Measurements from ENCODE around the gene DERA.

The DERA gene

GRCh38 chr12:15931590-15932053, 20.5 kb downstream of the DERA start:
- DNase-seq (ENCODE audit: extremely low read depth, low read depth), result no peak

GRCh38 chr12:15932327-15932726, 21.2 kb downstream of the DERA start:
- TF ChIP-seq, protein P1, sequence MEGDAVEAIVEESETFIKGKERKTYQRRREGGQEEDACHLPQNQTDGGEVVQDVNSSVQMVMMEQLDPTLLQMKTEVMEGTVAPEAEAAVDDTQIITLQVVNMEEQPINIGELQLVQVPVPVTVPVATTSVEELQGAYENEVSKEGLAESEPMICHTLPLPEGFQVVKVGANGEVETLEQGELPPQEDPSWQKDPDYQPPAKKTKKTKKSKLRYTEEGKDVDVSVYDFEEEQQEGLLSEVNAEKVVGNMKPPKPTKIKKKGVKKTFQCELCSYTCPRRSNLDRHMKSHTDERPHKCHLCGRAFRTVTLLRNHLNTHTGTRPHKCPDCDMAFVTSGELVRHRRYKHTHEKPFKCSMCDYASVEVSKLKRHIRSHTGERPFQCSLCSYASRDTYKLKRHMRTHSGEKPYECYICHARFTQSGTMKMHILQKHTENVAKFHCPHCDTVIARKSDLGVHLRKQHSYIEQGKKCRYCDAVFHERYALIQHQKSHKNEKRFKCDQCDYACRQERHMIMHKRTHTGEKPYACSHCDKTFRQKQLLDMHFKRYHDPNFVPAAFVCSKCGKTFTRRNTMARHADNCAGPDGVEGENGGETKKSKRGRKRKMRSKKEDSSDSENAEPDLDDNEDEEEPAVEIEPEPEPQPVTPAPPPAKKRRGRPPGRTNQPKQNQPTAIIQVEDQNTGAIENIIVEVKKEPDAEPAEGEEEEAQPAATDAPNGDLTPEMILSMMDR (IDR thresholded peaks at IDR 0.05; ENCODE audit: low read depth, low read length), result no peak

More at GRCh38 chr12:15931590-15932053, 20.5 kb downstream of the DERA start:
- TF ChIP-seq, protein P1 (IDR thresholded peaks at IDR 0.05; ENCODE audit: low read depth, low read length), result no peak

DNA sequence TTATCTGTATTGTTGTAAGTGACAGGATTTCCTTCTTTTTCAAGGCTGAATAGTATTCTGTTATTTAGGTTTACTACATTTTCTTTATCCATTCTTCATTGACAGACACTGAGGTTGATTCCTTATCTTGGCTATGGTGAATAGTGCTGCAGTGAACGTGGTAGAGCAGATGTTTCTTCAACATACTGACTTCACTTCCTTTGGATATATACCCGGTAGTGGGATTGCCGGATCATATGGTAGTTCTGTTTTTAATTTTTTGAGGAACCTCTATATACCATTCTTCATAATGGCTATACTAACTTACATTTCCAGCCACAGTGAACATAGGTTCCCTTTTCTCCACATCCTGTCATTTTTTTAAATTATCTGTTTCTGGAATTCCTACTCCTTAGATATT, 21.8 kb downstream of the DERA start:
- TF ChIP-seq, protein P1 (IDR thresholded peaks at IDR 0.05; ENCODE audit: low read depth, low read length), result no peak
- DNase-seq (ENCODE audit: extremely low read depth, low read depth), result no peak

More at GRCh38 chr12:15932327-15932726, 21.2 kb downstream of the DERA start:
- DNase-seq (ENCODE audit: extremely low read depth, low read depth), result no peak

- TF ChIP-seq, protein P1 (IDR thresholded peaks at IDR 0.05; ENCODE audit: low read depth, low read length), result no peak
- DNase-seq (ENCODE audit: extremely low read depth, low read depth), result no peak
These were observed 22.6 kb downstream of the DERA start for GRCh38 chr12:15933751-15934150.

- no peak for DNase-seq (ENCODE audit: extremely low read depth, low read depth)
- TF ChIP-seq, protein P1 (IDR thresholded peaks at IDR 0.05; ENCODE audit: low read depth, low read length), result no peak
These were observed 25.6 kb downstream of the DERA start for GRCh38 chr12:15936751-15937150.

DNA sequence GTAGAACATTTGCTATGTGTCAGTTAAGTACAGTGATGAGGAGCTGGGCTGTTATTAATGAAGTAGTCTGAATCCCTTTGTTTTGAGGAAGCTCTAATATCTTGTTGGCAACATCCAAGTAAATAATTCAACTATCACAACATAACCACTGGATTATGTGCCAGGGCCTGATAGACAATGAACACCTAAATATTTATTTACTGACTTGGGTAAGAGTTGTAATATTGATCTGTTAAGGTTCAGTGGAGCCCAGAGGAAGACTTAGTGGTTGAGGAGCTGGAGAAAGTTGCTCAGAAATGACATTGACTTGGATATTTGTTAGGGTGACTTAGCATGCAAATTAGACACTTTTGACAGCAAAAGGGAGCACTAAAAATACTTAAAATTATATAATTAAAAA, 26.8 kb downstream of the DERA start:
- TF ChIP-seq, protein P1 (IDR thresholded peaks at IDR 0.05; ENCODE audit: low read depth, low read length), result no peak
- DNase-seq (ENCODE audit: extremely low read depth, low read depth), result no peak

- DNase-seq (ENCODE audit: extremely low read depth, low read depth), result no peak
- TF ChIP-seq, protein P1 (IDR thresholded peaks at IDR 0.05; ENCODE audit: low read depth, low read length), result no peak
These were observed 28.0 kb downstream of the DERA start for GRCh38 chr12:15939111-15939510.

All from AG09319 (cell line).